PFSK-1 (cell line): ENCODE measurements around the gene GPR176.

Experiments
- FOXP2 ChIP-seq: optimal IDR thresholded peaks from 2 replicates; pipeline ENCODE3; 2011; ENCODE audit warnings: borderline replicate concordance, control low read depth, inconsistent platforms; ENCODE audit not compliant: insufficient read depth; ENCODE audit errors: extremely low read length, extremely low read depth
- POLR2AphosphoS5 ChIP-seq: IDR thresholded peaks from 2 replicates; pipeline ENCODE4 v1.6.1; 2012; ENCODE audit warnings: low read depth, mild to moderate bottlenecking, control low read depth, low read length, moderate library complexity
- REST ChIP-seq, 2 experiments: IDR thresholded peaks; 2 replicates each; pipeline versions ENCODE4 v1.6.1 to v1.8.0; 2011 to 2012; ENCODE audit warnings: low read depth in 2 of 2, low read length in 2 of 2, control low read depth in 1 of 2, inconsistent platforms in 1 of 2, mild to moderate bottlenecking in 1 of 2, moderate library complexity in 1 of 2; ENCODE audit not compliant: insufficient read depth in 1 of 2
- SIN3A ChIP-seq: IDR thresholded peaks from 2 replicates; pipeline ENCODE4 v1.6.1; 2012; ENCODE audit warnings: mild to moderate bottlenecking, low read length, moderate library complexity, borderline replicate concordance; ENCODE audit not compliant: insufficient read depth
- TAF1 ChIP-seq: IDR thresholded peaks from 2 replicates; pipeline ENCODE4 v1.6.1; 2012; ENCODE audit warnings: low read length, control low read depth, borderline replicate concordance; ENCODE audit not compliant: insufficient read depth

GRCh38 chr15:39969002-39969394, 48.9 kb upstream of the GPR176 start:
- TF ChIP-seq POLR2AphosphoS5: no peak
- no peak for TF ChIP-seq REST (IDR thresholded peaks at IDR 0.05; ENCODE audit: insufficient read depth in 1 of 2, low read depth in 2 of 2, low read length in 2 of 2)
- TF ChIP-seq SIN3A: no peak
- no peak for TF ChIP-seq TAF1
- TF ChIP-seq FOXP2: no peak
